Measurements from ENCODE around the gene OCRL. TPM values are rescaled to one million over a fixed set of nuclear protein-coding genes. Genes with fewer than 3 reads are reported as not detected.
A peak's percentile ranks its signal among the peaks of the same experiment; 100 is the strongest.

OCRL gene
- 10 to 100 TPM; 26.8 to 48.6 (median 32.0) TPM for total RNA-seq
- 10 to 100 TPM; 24.2 to 48.4 (median 36.7) TPM for polyA plus RNA-seq
- long read RNA-seq, donor 1, full-length matches to known transcripts: 2 of 2 reads
- long read RNA-seq, donor 1, partial matches to known transcripts: 0 of 2 reads
- long read RNA-seq, donor 1, other reads (novel, unspliced or antisense): 0 of 2 reads
- long read RNA-seq, donor 2, full-length matches to known transcripts: 1 of 1 reads
- long read RNA-seq, donor 2, partial matches to known transcripts: 0 of 1 reads
- long read RNA-seq, donor 2, other reads (novel, unspliced or antisense): 0 of 1 reads
- long read RNA-seq, donor 3, full-length matches to known transcripts: 1 of 1 reads
- long read RNA-seq, donor 3, partial matches to known transcripts: 0 of 1 reads
- long read RNA-seq, donor 3, other reads (novel, unspliced or antisense): 0 of 1 reads
- long read RNA-seq, donor 4, partial matches to known transcripts: 3 of 6 reads
- long read RNA-seq, donor 4, other reads (novel, unspliced or antisense): 3 of 6 reads
- long read RNA-seq, donor 5, full-length matches to known transcripts: 26 of 31 reads
- long read RNA-seq, donor 5, partial matches to known transcripts: 0 of 31 reads
- long read RNA-seq, donor 5, other reads (novel, unspliced or antisense): 5 of 31 reads
- long read RNA-seq, donor 6, full-length matches to known transcripts: 3 of 8 reads
- long read RNA-seq, donor 6, partial matches to known transcripts: 4 of 8 reads
- long read RNA-seq, donor 6, other reads (novel, unspliced or antisense): 1 of 8 reads
- long read RNA-seq, donor 7, partial matches to known transcripts: 0 of 1 reads
- long read RNA-seq, donor 7, other reads (novel, unspliced or antisense): 0 of 1 reads
- long read RNA-seq, donor 8, full-length matches to known transcripts: 1 of 1 reads
- long read RNA-seq, donor 8, partial matches to known transcripts: 0 of 1 reads
- long read RNA-seq, donor 8, other reads (novel, unspliced or antisense): 0 of 1 reads
- long read RNA-seq, donor 9, full-length matches to known transcripts: 1 of 1 reads
- long read RNA-seq, donor 9, partial matches to known transcripts: 0 of 1 reads
- long read RNA-seq, donor 9, other reads (novel, unspliced or antisense): 0 of 1 reads
- long read RNA-seq, donor 10: 0 reads

- peak; percentile 13 to 46 for TF ChIP-seq POLR2A (IDR thresholded peaks at IDR 0.05)
- TF ChIP-seq, protein P1, sequence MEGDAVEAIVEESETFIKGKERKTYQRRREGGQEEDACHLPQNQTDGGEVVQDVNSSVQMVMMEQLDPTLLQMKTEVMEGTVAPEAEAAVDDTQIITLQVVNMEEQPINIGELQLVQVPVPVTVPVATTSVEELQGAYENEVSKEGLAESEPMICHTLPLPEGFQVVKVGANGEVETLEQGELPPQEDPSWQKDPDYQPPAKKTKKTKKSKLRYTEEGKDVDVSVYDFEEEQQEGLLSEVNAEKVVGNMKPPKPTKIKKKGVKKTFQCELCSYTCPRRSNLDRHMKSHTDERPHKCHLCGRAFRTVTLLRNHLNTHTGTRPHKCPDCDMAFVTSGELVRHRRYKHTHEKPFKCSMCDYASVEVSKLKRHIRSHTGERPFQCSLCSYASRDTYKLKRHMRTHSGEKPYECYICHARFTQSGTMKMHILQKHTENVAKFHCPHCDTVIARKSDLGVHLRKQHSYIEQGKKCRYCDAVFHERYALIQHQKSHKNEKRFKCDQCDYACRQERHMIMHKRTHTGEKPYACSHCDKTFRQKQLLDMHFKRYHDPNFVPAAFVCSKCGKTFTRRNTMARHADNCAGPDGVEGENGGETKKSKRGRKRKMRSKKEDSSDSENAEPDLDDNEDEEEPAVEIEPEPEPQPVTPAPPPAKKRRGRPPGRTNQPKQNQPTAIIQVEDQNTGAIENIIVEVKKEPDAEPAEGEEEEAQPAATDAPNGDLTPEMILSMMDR (IDR thresholded peaks at IDR 0.05): peak; percentile 59 to 78 (median 72)
- DNase-seq: peak; percentile 67 to 84 (median 71)
- Histone ChIP-seq H3K9me3 (replicated peaks in 1 of 3) (no peaks in the 10 kb centered on the region), H3K4me3 (peak within 1 kb of the TSS in 3 of 4 donors; percentile 48 to 77 (median 53)), H3K27ac (peak within 1 kb of the TSS in 4 of 5 donors; percentile 68 to 85 (median 77)), H3K27me3 (no peaks in the 10 kb centered on the region), H3K36me3 (replicated peaks in 1 of 2) (no peaks in the 10 kb centered on the region), H3K4me1 (replicated peaks in 1 of 2) (no peaks in the 10 kb centered on the region)
- WGBS, 4 donors: 0 to 35% (median 14%) methylated on average over 31 to 36 of the region's 60 CpGs; no CpG with 5 or more reads in 1 of the 4 donors
- intact Hi-C loops (cut with DNase I): no loop called here
Measured at GRCh38 chrX:129540068-129540653, at the start of gene OCRL. Gene OCRL (plus strand): TSS chrX:129540259. CDS start chrX:129540440, 181 bp downstream.

DNA sequence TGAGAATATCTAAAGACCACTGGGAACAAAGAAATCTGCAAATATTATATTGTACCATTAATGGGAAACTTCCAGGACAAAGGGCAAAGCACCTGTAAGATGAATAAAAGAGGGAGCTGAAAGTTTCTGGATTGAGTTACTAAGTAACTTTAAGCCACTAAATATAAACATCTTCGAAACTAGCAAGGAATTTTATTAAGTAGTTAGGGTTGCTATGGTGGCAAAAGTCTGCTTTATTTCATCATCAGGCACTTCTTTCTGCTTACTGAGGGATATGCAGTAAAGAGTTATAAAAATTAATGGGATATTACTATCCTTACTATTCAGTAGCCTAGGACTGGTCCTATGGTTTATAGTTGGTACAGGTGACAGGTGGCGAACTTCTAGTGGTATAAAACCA, 49.7 kb upstream of the OCRL start:
- DNase-seq: no peak
- TF ChIP-seq POLR2A (IDR thresholded peaks at IDR 0.05): no peak
- TF ChIP-seq, protein P1 (IDR thresholded peaks at IDR 0.05): no peak
- Histone ChIP-seq H3K36me3 (replicated peaks in 1 of 2) (peaks cover 0 to 26% of the 10 kb centered on the region in 2 donors), H3K9me3 (replicated peaks in 1 of 3) (no peaks in the 10 kb centered on the region), H3K27ac (no peak overlapping the region), H3K4me1 (replicated peaks in 1 of 2) (no peaks in the 10 kb centered on the region), H3K27me3 (no peaks in the 10 kb centered on the region), H3K4me3 (no peak overlapping the region)
- intact Hi-C loops (cut with DNase I): no loop called here
- 68 to 96% (median 81%) methylated on average over 2 of the region's 2 CpGs for WGBS, 4 donors

GRCh38 chrX:129493643-129494042, 46.4 kb upstream of the OCRL start:
- peak overlapping the region in 1 of 5 donors; percentile 29 for H3K27ac ChIP-seq
- H3K27me3 ChIP-seq: no peaks in the 10 kb centered on the region
- TF ChIP-seq, protein P1 (IDR thresholded peaks at IDR 0.05): no peak
- TF ChIP-seq POLR2A (IDR thresholded peaks at IDR 0.05): no peak
- intact Hi-C loops (cut with DNase I): no loop called here
- no peak overlapping the region for H3K4me3 ChIP-seq
- H3K4me1 ChIP-seq (replicated peaks in 1 of 2): no peaks in the 10 kb centered on the region
- no peak for DNase-seq
- H3K9me3 ChIP-seq (replicated peaks in 1 of 3): no peaks in the 10 kb centered on the region
- 51 to 65% (median 58%) methylated on average over 4 of the region's 4 CpGs for WGBS, 4 donors
- peaks cover 0 to 34% of the 10 kb centered on the region in 2 donors for H3K36me3 ChIP-seq (replicated peaks in 1 of 2)
